Activated naive CD4-positive, alpha-beta T cell treated with anti-CD3 and anti-CD28 coated beads for 36 hours (primary cell): ENCODE data around the gene SPO11. TPM values are rescaled to one million over a fixed set of nuclear protein-coding genes. Genes with fewer than 3 reads are reported as not detected.

Experiments
- CTCF ChIA-PET: fragments of 350-600 bp; sonication (Branson Sonifier 250); formaldehyde crosslinking; loops from one replicate; lab custom pipeline; 2021; ENCODE audit warnings: antibody characterized with exemption; lab: Charles Lee
- DNase-seq: peaks from one replicate; pipeline ENCODE4 v3.0.0-alpha.2; 2020
- H3K27ac Mint-ChIP-seq: one replicate; pipeline ENCODE4 v1.8.0; 2021; ENCODE audit warnings: mild to moderate bottlenecking, mixed read lengths
- H3K27me3 Mint-ChIP-seq: one replicate; pipeline ENCODE4 v1.8.0; 2021; ENCODE audit warnings: low read depth, mixed read lengths
- H3K36me3 Mint-ChIP-seq: one replicate; pipeline ENCODE4 v1.8.0; 2021; ENCODE audit warnings: low read depth, mixed read lengths
- H3K4me1 Mint-ChIP-seq: one replicate; pipeline ENCODE4 v1.8.0; 2021; ENCODE audit warnings: low read depth, mixed read lengths
- H3K4me3 Mint-ChIP-seq: one replicate; pipeline ENCODE4 v1.8.0; 2021; ENCODE audit warnings: mild to moderate bottlenecking, moderate library complexity, mixed read lengths
- H3K9me3 Mint-ChIP-seq: one replicate; pipeline ENCODE4 v1.8.0; 2021; ENCODE audit warnings: mixed read lengths
- intact Hi-C: fragments of 100-400 bp; cut with micrococcal nuclease; formaldehyde crosslinking; loops from one replicate; pipeline ENCODE4 v1.15.1; 2023
- total RNA-seq, 2 experiments: library from RNA; stranded (reverse); gene quantifications; one replicate each; pipeline ENCODE4 v1.2.3, GENCODE V29; 2021

Gene SPO11
- total RNA-seq, 2 experiments from 2014 or later, result not detected

DNA sequence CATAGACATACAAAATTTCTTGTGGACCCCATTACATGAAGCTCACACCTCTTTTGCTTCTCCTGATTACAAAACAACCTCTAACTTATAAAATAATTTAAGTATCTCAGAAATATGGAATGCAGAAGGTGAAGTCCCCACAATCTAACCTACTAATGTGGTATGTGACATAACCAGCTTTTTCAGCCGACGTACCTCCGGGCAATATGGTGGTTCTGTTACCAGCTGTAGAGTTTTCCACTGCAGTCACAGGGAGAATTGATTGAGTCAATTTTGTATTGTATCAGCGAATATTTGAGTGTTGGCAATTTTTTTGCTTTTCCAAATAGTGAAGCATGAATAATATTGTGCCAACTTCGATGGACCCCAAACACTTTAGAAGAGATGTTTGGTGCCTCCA lies 15.7 kb upstream of the SPO11 start:
- peaks cover 6% of the 10 kb centered on the region for H3K27me3 Mint-ChIP-seq
- no peaks in the 10 kb centered on the region for H3K4me1 Mint-ChIP-seq
- H3K36me3 Mint-ChIP-seq, result no peaks in the 10 kb centered on the region
- no peak overlapping the region for H3K27ac Mint-ChIP-seq
- H3K4me3 Mint-ChIP-seq, result no peak overlapping the region
- no peaks in the 10 kb centered on the region for H3K9me3 Mint-ChIP-seq
- no peak for DNase-seq
- intact Hi-C loops, result no loop called here
- CTCF ChIA-PET, result no interaction called here

DNA sequence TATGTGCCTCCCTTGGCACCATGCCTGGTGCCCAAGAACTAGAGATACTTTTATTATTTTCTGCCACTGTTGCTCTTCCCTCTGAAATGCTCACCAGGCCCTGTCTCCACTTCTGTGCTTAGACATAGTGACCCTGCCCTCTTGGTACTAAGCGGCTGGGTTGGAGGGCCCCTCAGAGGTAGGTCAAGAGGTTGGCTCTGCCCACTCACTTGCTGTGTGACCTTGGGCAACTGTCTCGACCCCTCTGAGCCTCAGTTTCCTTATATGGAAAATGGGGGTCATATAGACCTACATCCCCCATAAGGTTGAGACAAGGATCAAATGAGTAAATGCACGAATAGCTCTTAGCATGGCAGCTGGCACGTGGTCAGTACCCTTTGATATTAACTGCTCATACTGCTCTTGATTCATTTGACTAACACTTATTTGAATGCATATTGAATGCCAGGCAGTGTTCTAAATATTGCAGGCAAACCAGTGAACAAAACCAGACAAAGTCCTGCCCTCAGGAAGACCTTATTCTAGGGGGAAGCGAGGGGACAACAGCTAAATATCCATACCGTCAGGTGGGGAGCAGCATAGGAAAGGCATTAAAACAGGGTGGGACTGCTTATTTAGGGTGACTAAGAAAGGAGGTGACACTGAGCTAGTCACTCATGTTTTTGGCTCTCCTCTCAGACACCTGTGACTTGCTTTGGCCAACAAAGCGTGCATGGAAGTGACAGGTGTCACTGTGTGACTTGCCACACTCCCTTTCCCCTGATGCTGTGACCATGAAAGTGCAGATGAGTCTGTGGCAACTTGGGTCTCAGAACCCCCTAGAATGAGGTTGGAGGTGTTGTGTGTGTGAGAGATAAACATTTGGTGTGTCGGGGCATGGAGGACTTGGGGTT lies 14.3 kb upstream of the SPO11 start:
- no peaks in the 10 kb centered on the region for H3K4me1 Mint-ChIP-seq
- peaks cover 14% of the 10 kb centered on the region for H3K27me3 Mint-ChIP-seq
- H3K4me3 Mint-ChIP-seq, result no peak overlapping the region
- no peaks in the 10 kb centered on the region for H3K36me3 Mint-ChIP-seq
- H3K9me3 Mint-ChIP-seq, result no peaks in the 10 kb centered on the region
- no peak overlapping the region for H3K27ac Mint-ChIP-seq
- intact Hi-C loops, result no loop called here
- DNase-seq, result no peak
- CTCF ChIA-PET, result no interaction called here

DNA sequence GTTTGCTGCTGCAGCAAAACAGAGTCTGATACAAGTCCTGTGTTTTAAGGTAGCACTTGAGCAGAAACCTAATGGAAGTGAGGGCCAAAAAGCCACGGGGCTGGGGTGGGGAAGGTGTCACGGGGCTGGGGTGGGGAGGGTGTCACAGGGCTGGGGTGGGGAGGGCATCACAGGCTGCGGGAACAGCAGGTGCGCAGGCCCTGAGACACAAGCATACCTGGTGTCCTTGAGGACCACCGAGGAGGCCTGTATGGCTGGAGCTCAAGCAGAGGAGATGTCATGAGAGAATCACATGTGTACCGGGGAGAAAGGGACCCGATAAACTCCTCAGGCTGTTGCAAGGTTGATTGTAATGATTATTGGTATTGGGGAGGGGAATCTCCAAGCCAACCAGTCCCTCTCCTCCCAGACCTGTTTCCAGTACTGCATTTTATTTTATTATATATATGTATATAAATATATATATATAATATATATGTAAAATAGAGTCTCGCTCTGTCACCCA lies 13.6 kb upstream of the SPO11 start:
- Mint-ChIP-seq H3K4me1 (no peaks in the 10 kb centered on the region), H3K27ac (no peak overlapping the region), H3K4me3 (no peak overlapping the region), H3K36me3 (no peaks in the 10 kb centered on the region), H3K9me3 (no peaks in the 10 kb centered on the region), H3K27me3 (peaks cover 14% of the 10 kb centered on the region)
- intact Hi-C loops, result no loop called here
- no peak for DNase-seq
- CTCF ChIA-PET, result no interaction called here

DNA sequence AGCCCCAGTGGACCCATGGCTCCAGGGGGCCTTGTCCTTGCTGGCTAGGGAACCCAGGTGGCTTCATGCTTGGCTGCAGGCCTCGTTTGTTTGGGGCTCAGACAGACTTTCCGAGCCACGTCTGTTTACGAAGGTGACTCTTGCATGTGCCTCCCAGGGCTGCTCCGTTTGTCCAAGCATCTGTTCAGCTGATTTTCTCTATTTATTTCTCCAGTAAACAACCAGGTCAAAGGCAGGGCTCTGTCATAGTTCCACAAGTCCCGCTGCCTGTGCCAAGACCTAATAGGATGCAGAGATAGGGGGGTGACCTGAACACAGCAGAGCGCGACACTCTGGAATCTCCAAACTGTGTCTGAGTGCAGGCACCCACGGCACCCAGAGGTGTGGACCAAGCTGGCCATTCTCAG lies 12.8 kb upstream of the SPO11 start:
- Mint-ChIP-seq H3K9me3 (no peaks in the 10 kb centered on the region), H3K36me3 (no peaks in the 10 kb centered on the region)
- CTCF ChIA-PET, result interaction anchor here (1.0 kb wide), 1 partner anchor 133 kb away, joined by 3 read pairs; no protein-coding TSS in a partner anchor

DNA sequence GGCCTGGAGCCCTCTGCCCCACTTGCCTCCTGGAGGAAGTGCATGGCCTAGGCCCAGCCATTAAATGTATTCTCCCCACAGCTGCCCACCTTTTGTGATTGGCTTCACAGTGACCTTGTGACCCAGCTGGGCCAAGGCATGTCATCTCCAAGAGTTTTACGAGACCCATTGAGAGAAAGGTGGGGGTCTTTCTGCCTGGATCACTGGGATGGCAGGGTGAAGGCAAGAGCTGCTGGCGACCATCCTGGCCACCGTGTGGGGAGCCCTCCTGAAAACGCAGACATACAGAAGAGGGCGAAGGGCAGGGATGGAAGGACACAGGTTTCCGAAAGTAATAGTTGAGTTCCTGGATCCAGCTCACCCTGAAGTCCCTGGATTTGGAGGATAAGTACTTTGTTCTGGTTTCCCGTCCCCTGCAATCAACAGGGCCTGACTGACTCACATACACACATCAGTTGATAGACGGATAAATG lies 12.3 kb upstream of the SPO11 start:
- peaks cover 24% of the 10 kb centered on the region for H3K27me3 Mint-ChIP-seq
- no peak overlapping the region for H3K27ac Mint-ChIP-seq
- H3K36me3 Mint-ChIP-seq, result no peaks in the 10 kb centered on the region
- no peaks in the 10 kb centered on the region for H3K4me1 Mint-ChIP-seq
- no peaks in the 10 kb centered on the region for H3K9me3 Mint-ChIP-seq
- intact Hi-C loops, result no loop called here
- no peak for DNase-seq
- CTCF ChIA-PET, result interaction anchor here (1.0 kb wide), 1 partner anchor 133 kb away, joined by 3 read pairs; no protein-coding TSS in a partner anchor
- H3K4me3 Mint-ChIP-seq, result no peak overlapping the region

More for the DNA sequence above, 12.8 kb upstream of the SPO11 start:
- H3K27ac Mint-ChIP-seq, result no peak overlapping the region
- intact Hi-C loops, result no loop called here
- H3K4me3 Mint-ChIP-seq, result no peak overlapping the region
- H3K27me3 Mint-ChIP-seq, result peaks cover 20% of the 10 kb centered on the region
- no peak for DNase-seq
- no peaks in the 10 kb centered on the region for H3K4me1 Mint-ChIP-seq

DNA sequence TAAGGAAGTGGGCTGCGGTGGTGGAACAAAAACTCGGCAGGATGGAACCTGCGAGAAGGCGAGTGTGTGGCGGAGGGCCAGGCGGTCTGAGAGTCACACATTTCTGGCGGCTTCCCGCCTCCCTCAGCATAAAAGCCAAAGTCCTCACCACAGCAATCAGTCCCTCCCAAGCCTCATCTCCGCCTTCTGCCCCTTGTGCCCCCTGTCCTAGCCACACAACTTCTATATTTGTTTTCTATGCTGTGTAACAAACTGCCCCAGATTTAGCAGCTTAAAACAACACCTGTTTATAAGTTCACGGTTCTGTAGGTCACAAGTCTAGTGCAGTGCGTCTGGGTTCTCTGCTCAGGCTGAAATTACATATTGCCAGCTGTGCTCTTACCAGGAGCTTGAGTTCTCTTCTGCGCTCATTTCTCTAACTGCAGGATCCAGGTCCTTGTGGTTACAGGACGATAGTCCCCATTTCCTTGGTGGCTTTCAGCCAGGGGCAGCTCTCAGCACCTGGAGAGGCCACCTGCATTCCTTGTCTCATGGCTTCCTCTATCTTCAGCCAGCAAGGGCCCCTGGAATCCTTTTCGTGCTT lies 11.7 kb upstream of the SPO11 start:
- Mint-ChIP-seq H3K4me3 (no peak overlapping the region), H3K27me3 (peaks cover 29% of the 10 kb centered on the region), H3K9me3 (no peaks in the 10 kb centered on the region), H3K4me1 (no peaks in the 10 kb centered on the region), H3K27ac (no peak overlapping the region), H3K36me3 (no peaks in the 10 kb centered on the region)
- DNase-seq, result no peak
- CTCF ChIA-PET, result interaction anchor here (1.0 kb wide), 1 partner anchor 132 kb away, joined by 3 read pairs; no protein-coding TSS in a partner anchor
- intact Hi-C loops, result no loop called here

DNA sequence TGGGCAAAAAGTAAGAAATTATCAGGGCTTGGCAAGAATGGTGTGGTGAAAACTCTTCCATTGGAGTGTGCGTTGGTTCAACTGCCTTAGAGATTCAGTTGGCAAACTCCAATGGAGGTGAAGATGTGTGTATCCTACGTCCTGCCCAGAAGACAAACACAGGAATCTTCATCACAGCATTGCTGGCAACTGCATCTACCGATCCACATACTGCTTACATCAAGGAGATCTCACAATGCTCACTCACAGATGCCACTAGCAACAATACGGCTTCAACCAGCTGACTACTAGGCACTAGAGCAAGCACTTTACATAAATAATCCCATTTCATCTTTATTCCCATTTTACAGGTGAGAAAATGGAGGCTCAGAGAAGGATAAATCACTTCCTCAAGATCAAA lies 10.0 kb upstream of the SPO11 start:
- peaks cover under 1% of the 10 kb centered on the region for H3K9me3 Mint-ChIP-seq
- intact Hi-C loops, result no loop called here

DNA sequence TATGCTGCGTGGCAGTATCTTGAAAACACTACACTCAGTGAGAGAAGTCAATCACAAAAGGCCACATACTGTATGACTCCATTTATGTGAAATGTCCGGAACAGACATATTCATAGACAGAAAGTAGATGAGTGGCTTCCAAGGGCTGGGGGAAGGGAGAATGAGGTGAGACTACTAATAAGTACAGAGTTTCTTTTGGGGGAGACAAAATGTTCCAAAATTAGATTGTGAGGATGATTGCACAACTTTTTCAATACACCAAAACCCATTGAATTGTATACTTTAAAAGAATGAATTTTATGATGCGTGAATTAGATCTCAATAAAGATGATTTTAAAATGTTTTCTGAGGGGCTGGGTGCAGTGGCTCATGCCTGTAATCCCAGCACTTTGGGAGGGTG lies 9.2 kb upstream of the SPO11 start:
- no peak for DNase-seq
- H3K27ac Mint-ChIP-seq, result no peak overlapping the region
- CTCF ChIA-PET, result interaction anchor here (0.6 kb wide), 1 partner anchor 857 kb away, joined by 4 read pairs; no protein-coding TSS in a partner anchor
- no peaks in the 10 kb centered on the region for H3K36me3 Mint-ChIP-seq
- no peak overlapping the region for H3K4me3 Mint-ChIP-seq
- peaks cover 2% of the 10 kb centered on the region for H3K9me3 Mint-ChIP-seq
- intact Hi-C loops, result no loop called here
- peaks cover 30% of the 10 kb centered on the region for H3K27me3 Mint-ChIP-seq
- no peaks in the 10 kb centered on the region for H3K4me1 Mint-ChIP-seq

More for the DNA sequence above, 10.0 kb upstream of the SPO11 start:
- Mint-ChIP-seq H3K36me3 (no peaks in the 10 kb centered on the region), H3K27ac (no peak overlapping the region), H3K27me3 (peaks cover 30% of the 10 kb centered on the region), H3K4me1 (no peaks in the 10 kb centered on the region), H3K4me3 (no peak overlapping the region)
- no peak for DNase-seq
- CTCF ChIA-PET, result no interaction called here

DNA sequence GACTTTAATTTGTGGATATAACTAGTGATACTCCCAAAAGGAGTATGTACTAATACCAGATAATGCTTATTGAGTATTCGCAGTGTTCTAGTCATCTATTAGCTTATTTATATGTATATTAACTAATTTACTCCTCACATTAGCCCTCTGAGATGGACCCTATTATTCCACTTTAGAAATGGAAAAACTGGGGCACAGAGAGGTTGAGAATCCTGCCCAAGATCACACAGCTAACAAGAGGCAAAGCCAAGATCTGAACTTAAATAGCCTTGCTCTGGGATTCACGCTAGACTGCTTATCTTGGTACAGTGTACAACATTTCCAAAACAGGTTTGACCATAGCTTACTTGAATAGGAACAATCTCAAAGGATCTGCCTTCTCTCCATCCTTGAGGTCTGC lies 8.5 kb upstream of the SPO11 start:
- Mint-ChIP-seq H3K4me1 (no peaks in the 10 kb centered on the region), H3K27ac (no peak overlapping the region), H3K27me3 (peaks cover 30% of the 10 kb centered on the region), H3K36me3 (no peaks in the 10 kb centered on the region), H3K4me3 (no peak overlapping the region), H3K9me3 (peaks cover 2% of the 10 kb centered on the region)
- CTCF ChIA-PET, result interaction anchor here (0.5 to 0.6 kb wide), 2 partner anchors 57 to 856 kb away, joined by 3 to 4 read pairs; no protein-coding TSS in a partner anchor
- no peak for DNase-seq
- intact Hi-C loops, result no loop called here

DNA sequence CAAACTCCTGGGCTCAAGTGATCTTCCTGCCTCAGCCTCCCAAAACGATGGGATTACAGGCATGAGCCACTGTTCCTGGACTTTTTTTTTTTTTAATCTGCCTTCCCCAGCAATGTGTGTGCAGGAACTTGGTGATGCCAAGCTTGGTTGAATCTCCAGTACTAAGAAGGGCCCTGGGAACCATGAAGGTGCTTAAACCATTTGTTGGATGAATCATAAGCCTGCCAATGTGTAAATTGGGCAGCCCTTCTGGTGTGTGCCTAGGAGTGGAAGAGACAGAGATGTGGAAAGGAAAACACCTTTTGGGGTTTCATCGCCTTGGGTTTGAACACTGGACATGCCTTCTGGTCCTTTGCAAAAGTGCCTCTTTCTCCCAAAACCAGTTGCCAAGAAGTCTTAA lies 7.1 kb upstream of the SPO11 start:
- Mint-ChIP-seq H3K4me3 (no peak overlapping the region), H3K27me3 (peaks cover 37% of the 10 kb centered on the region), H3K9me3 (peaks cover 2% of the 10 kb centered on the region), H3K4me1 (no peaks in the 10 kb centered on the region), H3K36me3 (no peaks in the 10 kb centered on the region), H3K27ac (no peak overlapping the region)
- no peak for DNase-seq
- CTCF ChIA-PET, result interaction anchor here (0.8 kb wide), 1 partner anchor 104 kb away, joined by 4 read pairs; no protein-coding TSS in a partner anchor
- intact Hi-C loops, result no loop called here

DNA sequence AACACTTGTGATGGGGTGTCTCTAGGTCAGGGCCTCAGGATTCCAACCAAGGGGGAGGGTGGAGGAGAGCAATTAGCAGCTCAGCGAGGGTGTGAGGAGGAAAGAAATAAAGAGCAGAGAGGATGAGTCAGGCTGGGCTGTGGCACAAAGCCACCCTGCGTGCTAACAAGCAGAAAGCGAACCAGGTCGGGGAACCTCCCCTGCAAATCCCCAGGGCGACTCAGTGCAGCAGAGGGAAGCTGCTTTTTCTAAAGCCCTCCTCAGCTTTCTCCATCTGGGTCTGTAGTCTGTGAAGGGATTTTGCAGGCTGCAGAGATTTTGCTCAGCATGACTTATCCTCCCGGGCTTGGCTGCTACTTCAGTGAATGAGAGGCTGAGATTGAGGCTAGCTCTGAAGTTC lies 6.6 kb upstream of the SPO11 start:
- intact Hi-C loops, result no loop called here
- H3K27me3 Mint-ChIP-seq, result peaks cover 34% of the 10 kb centered on the region

DNA sequence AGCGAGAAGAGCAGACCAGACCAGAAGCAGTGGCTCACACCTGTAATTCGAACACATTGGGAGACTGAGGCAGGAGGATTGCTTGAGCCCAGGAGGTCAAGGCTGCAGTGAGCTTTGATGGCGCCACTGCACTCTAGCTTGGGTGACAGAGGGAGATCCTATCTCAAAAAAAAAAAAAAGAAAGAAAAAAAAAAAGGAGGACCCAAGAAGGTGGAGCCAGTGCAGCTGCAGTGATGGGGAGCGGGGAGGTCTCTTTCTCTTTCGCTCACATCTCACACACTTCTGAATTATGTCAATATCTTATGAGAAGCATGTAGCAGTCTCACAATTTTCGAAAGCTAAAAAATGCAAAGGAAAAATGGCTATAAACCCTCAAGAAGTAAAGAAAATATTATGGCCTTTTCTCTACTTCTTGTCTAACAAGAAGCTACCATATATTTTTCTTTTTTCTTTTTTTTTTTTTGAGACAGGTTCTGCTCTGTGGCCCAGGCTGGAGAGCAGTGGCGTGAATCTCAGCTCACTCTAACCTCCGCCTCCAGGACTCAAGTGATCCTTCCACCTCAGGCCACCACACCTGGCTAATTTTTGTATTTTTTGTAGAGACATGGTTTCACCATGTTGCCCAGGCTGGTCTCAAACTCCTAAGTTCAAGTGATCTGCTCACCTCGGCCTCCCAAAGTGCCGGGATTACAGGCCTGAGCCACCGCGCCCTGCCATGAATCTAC lies 3.8 kb upstream of the SPO11 start:
- Mint-ChIP-seq H3K9me3 (peaks cover 2% of the 10 kb centered on the region), H3K27me3 (peaks cover 25% of the 10 kb centered on the region), H3K4me1 (no peaks in the 10 kb centered on the region), H3K36me3 (no peaks in the 10 kb centered on the region), H3K4me3 (no peak overlapping the region), H3K27ac (no peak overlapping the region)
- intact Hi-C loops, result no loop called here
- CTCF ChIA-PET, result no interaction called here
- DNase-seq, result no peak

More for the DNA sequence above, 6.6 kb upstream of the SPO11 start:
- peaks cover 2% of the 10 kb centered on the region for H3K9me3 Mint-ChIP-seq
- H3K36me3 Mint-ChIP-seq, result no peaks in the 10 kb centered on the region
- CTCF ChIA-PET, result no interaction called here
- H3K27ac Mint-ChIP-seq, result no peak overlapping the region
- H3K4me3 Mint-ChIP-seq, result no peak overlapping the region
- DNase-seq, result peak; percentile 9
- no peaks in the 10 kb centered on the region for H3K4me1 Mint-ChIP-seq
